Activated CD8-positive, alpha-beta memory T cell treated with anti-CD3 and anti-CD28 coated beads for 4 hours (primary cell): ENCODE data around the gene ZSCAN18.

Source experiments
- DNase-seq, 2 donors: peaks; one replicate each; pipeline ENCODE4 v3.0.0-alpha.2; 2020; ENCODE audit warnings: low read depth in 2 of 2

The ZSCAN18 gene

DNA sequence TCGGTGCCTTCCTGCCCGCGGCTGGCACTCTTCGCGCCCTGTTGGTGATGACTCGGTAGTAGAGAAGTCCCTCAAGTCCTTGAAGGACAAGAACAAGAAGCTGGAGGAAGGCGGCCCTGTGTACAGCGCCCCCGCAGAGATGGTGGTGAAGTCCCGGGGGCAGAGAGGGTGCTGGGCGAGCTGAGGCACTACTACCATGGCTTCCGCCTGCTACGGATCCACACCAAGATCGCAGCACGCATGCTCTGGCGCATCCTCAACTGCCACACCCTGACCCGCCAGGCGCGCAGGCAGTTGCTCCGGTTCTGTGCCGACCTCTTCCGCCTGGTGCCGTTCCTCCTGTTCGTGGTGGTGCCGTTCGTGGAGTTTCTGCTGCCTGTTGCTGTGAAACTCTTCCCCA, 53.1 kb downstream of the ZSCAN18 start:
- no peak for DNase-seq

DNA sequence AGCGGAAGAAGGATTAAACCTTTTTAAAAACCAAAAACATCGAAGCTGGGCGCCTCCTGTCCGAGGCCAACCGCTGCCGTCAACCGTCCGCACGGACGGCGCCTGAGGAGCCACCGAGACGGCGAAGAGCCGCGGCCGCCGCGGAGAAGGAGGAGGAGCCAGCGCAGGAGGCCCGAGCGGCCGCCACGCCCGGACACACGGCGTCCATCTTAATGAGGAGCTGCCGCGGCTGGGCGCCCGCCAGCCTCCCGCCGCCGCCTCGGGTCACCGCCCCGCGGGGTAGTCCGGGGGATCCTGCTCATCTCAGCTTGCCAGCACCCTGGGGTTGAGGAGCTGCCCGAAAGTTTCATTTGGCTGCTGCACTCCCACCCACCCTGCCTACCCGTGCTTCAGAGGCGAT, 53.6 kb downstream of the ZSCAN18 start:
- no peak for DNase-seq

GRCh38 chr19:58042495-58043340, 55.3 kb downstream of the ZSCAN18 start:
- DNase-seq, result no peak

- DNase-seq, result no peak
Measured at GRCh38 chr19:58040751-58041525, 57.1 kb downstream of the ZSCAN18 start.

DNA sequence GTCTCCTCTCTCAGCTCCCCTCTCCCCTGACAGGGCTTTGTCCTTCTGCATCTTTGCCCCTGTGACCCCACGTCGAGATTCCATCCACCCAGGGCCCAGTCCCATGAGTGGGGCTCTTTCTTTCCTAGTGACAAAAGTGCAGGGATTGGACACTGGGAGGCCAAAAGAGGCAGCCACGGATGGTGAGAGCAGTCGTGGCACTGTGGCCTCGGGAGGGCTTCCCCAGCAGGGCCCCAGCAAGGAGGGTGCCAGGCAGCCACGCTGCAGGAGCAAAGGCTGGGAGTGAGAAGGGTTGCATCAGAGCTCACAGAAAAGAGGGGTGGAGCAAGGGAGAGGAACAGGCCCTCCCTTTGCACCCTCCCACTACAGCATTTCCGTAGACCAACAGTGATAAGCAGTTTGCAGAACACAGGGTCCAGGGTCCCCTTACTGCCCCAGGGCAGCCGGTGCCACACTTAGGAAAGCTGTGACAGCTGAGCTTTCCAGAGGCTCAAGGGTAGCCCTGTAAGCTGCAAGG, 59.3 kb downstream of the ZSCAN18 start:
- no peak for DNase-seq

- DNase-seq, result no peak
Measured at GRCh38 chr19:58037927-58038687, 59.9 kb downstream of the ZSCAN18 start.

- no peak for DNase-seq
Measured at GRCh38 chr19:58035863-58036262, 62.2 kb downstream of the ZSCAN18 start.

- DNase-seq, result no peak
Measured at GRCh38 chr19:58034477-58034793, 63.6 kb downstream of the ZSCAN18 start.
